NCI-H774 (cell line): ENCODE data around the gene NMNAT2.

Source experiments
- DNase-seq: peaks from one replicate; lab custom pipeline; 2025; lab: John Stamatoyannopoulos, UW

The NMNAT2 gene

GRCh38 chr1:183236158-183236725 is 181.9 kb downstream of the NMNAT2 start:
- DNase-seq: no peak

- no peak for DNase-seq
Observed at GRCh38 chr1:183235503-183235902, 182.7 kb downstream of the NMNAT2 start.

- no peak for DNase-seq
Observed at GRCh38 chr1:183234660-183235476, 183.3 kb downstream of the NMNAT2 start.

- no peak for DNase-seq
Observed at GRCh38 chr1:183233113-183233512, 185.1 kb downstream of the NMNAT2 start.

GRCh38 chr1:183231545-183231944 is 186.6 kb downstream of the NMNAT2 start:
- no peak for DNase-seq

- no peak for DNase-seq
Observed at GRCh38 chr1:183230413-183230812, 187.8 kb downstream of the NMNAT2 start.

- no peak for DNase-seq
Observed at GRCh38 chr1:183228347-183229220, 189.6 kb downstream of the NMNAT2 start.

GRCh38 chr1:183227422-183228346 is 190.5 kb downstream of the NMNAT2 start:
- DNase-seq: no peak

GRCh38 chr1:183226963-183227362 is 191.2 kb downstream of the NMNAT2 start:
- DNase-seq: no peak

- DNase-seq: no peak
Observed at GRCh38 chr1:183226361-183226760, 191.8 kb downstream of the NMNAT2 start.

- DNase-seq: no peak
Observed at GRCh38 chr1:183223467-183223866, 194.7 kb downstream of the NMNAT2 start.

- DNase-seq: no peak
Observed at GRCh38 chr1:183222909-183223308, 195.3 kb downstream of the NMNAT2 start.

GRCh38 chr1:183219616-183220009 is 198.6 kb downstream of the NMNAT2 start:
- DNase-seq: no peak

- peak; percentile 25 for DNase-seq
Observed at GRCh38 chr1:183218971-183219615, 199.1 kb downstream of the NMNAT2 start.

- DNase-seq: peak; percentile 55
Observed at GRCh38 chr1:183218027-183218618, 200.1 kb downstream of the NMNAT2 start.

- DNase-seq: no peak
Observed at GRCh38 chr1:183215936-183216335, 202.2 kb downstream of the NMNAT2 start.

- DNase-seq: no peak
Observed at GRCh38 chr1:183215076-183215720, 203.0 kb downstream of the NMNAT2 start.

- DNase-seq: no peak
Observed at GRCh38 chr1:183214021-183214970, 203.9 kb downstream of the NMNAT2 start.

- DNase-seq: no peak
Observed at GRCh38 chr1:183212870-183213269, 205.3 kb downstream of the NMNAT2 start.
